Measurements from ENCODE around the gene KDM1A. TPM values are rescaled to one million over a fixed set of nuclear protein-coding genes. Genes with fewer than 3 reads are reported as not detected.

KDM1A gene
- total RNA-seq, result 45.9 and 47.4 TPM in 2 replicates
- 54.7 TPM for total RNA-seq (2013)
- polyA plus RNA-seq, result 30.2 and 44.0 TPM in 2 replicates
- 35.3 and 37.6 TPM in 2 replicates for polyA minus RNA-seq

DNA sequence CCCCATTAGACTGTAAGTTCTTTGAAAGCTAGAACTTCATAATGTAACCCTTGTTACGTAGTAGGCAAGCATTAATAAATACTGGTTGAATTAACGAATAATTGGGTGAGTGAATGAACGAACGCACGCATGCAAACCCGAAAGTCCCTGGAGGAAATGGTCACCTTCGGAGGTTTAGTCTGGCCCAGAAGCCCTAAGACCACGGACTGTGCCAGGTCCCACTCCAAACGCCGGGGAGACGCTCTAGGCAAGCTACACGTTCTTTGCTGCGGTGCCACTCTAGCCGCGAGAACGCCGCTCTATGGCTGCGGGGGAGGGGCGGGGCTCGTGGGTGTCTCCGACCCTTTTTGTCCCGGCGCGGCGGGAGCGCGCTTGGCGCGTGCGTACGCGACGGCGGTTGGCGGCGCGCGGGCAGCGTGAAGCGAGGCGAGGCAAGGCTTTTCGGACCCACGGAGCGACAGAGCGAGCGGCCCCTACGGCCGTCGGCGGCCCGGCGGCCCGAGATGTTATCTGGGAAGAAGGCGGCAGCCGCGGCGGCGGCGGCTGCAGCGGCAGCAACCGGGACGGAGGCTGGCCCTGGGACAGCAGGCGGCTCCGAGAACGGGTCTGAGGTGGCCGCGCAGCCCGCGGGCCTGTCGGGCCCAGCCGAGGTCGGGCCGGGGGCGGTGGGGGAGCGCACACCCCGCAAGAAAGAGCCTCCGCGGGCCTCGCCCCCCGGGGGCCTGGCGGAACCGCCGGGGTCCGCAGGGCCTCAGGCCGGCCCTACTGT is at the start of gene KDM1A:
KDM1A (plus strand) TSS at position 375 of the 769 bp plus-strand sequence; CDS start at position 504, 129 bp downstream.
- peak within 1 kb of the TSS; percentile 99 for H3K4me3 Mint-ChIP-seq
- CTCF ChIA-PET, result interaction anchor here (0.5 kb wide), 1 partner anchor 83 kb away, joined by 4 read pairs; no protein-coding TSS in a partner anchor
- H3K27ac Mint-ChIP-seq, result peak within 1 kb of the TSS; percentile 94

More for the DNA sequence above, at the start of gene KDM1A:
- H4K20me1 ChIP-seq (ENCODE audit: control insufficient read depth, insufficient read depth, low read length, poor library complexity, severe bottlenecking), result peaks cover 11% of the 10 kb centered on the region
- H3K27me3 ChIP-seq (replicated peaks in 1 of 4; ENCODE audit: control extremely low read depth in 1 of 4, control insufficient read depth in 3 of 4, insufficient read depth in 4 of 4, low read length in 3 of 4), result no peaks in the 10 kb centered on the region
- peaks cover 63% of the 10 kb centered on the region for H3K79me2 ChIP-seq (ENCODE audit: control insufficient read depth, insufficient read depth, low read length)
- peak within 1 kb of the TSS; percentile 96 for H2AFZ ChIP-seq (ENCODE audit: insufficient read depth, low read depth, low read length, poor library complexity, severe bottlenecking)
- intact Hi-C loops (cut with micrococcal nuclease), result loop anchor here (1.0 kb wide), 1 partner anchor 149 kb away; the partner anchor contains the start of gene LUZP1
- peak within 1 kb of the TSS; percentile 71 to 92 (median 75) for H3K4me3 ChIP-seq (ENCODE audit: control extremely low read depth in 1 of 5, extremely low read depth in 1 of 5, insufficient read depth in 1 of 5, low read depth in 2 of 5, low read length in 4 of 5)
- DNase-seq (peak; percentile 95), ATAC-seq (ENCODE audit: low read depth) (peak; percentile 98)
- Mint-ChIP-seq H3K4me1 (peaks cover 41% of the 10 kb centered on the region), H3K27me3 (no peaks in the 10 kb centered on the region), H3K9me3 (ENCODE audit: insufficient read depth) (peaks cover 3% of the 10 kb centered on the region)
- WGBS (ENCODE audit: insufficient coverage), result under 1% methylated on average over 84 of the region's 85 CpGs
- H3K4me2 ChIP-seq (replicated peaks; ENCODE audit: low read depth, low read length, poor library complexity, severe bottlenecking), result peak within 1 kb of the TSS; percentile 82
- TF ChIP-seq, protein P1, sequence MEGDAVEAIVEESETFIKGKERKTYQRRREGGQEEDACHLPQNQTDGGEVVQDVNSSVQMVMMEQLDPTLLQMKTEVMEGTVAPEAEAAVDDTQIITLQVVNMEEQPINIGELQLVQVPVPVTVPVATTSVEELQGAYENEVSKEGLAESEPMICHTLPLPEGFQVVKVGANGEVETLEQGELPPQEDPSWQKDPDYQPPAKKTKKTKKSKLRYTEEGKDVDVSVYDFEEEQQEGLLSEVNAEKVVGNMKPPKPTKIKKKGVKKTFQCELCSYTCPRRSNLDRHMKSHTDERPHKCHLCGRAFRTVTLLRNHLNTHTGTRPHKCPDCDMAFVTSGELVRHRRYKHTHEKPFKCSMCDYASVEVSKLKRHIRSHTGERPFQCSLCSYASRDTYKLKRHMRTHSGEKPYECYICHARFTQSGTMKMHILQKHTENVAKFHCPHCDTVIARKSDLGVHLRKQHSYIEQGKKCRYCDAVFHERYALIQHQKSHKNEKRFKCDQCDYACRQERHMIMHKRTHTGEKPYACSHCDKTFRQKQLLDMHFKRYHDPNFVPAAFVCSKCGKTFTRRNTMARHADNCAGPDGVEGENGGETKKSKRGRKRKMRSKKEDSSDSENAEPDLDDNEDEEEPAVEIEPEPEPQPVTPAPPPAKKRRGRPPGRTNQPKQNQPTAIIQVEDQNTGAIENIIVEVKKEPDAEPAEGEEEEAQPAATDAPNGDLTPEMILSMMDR (IDR thresholded peaks at IDR 0.05), result no peak
- no peak for TF ChIP-seq EZH2 (IDR thresholded peaks at IDR 0.05; ENCODE audit: borderline replicate concordance, insufficient read depth, low read depth, low read length, poor library complexity, severe bottlenecking)
- H3K9ac ChIP-seq (ENCODE audit: low read length), result peak within 1 kb of the TSS; percentile 90
- H3K27ac ChIP-seq (ENCODE audit: low read length in 2 of 2), result peak within 1 kb of the TSS; percentile 16 to 81
- H3K4me1 ChIP-seq (ENCODE audit: control insufficient read depth in 2 of 2, insufficient read depth in 2 of 2, low read length in 2 of 2), result peaks cover 12 to 15% of the 10 kb centered on the region in 2 donors
- POLR2A ChIA-PET, result no interaction called here
- H3K36me3 ChIP-seq (replicated peaks in 1 of 2; ENCODE audit: control extremely low read depth in 1 of 2, control insufficient read depth in 1 of 2, extremely low read depth in 1 of 2, insufficient read depth in 2 of 2, low read length in 1 of 2), result no peaks in the 10 kb centered on the region
- H3K9me3 ChIP-seq (ENCODE audit: control extremely low read depth in 1 of 3, control insufficient read depth in 2 of 3, insufficient read depth in 1 of 3, low read length in 2 of 3), result peaks cover 0 to 1% (median 0%) of the 10 kb centered on the region in 3 donors
